Heart right ventricle (tissue), 16 donors: ENCODE measurements around the gene GEMIN4. TPM values are rescaled to one million over a fixed set of nuclear protein-coding genes. Genes with fewer than 3 reads are reported as not detected.

Experiments
- ATAC-seq, 8 donors: fragments of 200-7000 bp; cut with Tn5 transposase; one replicate each; pipeline ENCODE4 v1.9.1; 2020; ENCODE audit warnings: mild to moderate bottlenecking in 8 of 8, moderate library complexity in 8 of 8, moderate number of reproducible peaks in 1 of 8
- DNase-seq, 2 donors: peaks; one replicate each; pipeline ENCODE4 v3.0.0-alpha.2; 2020
- H3K27ac ChIP-seq, 10 donors: fragments of 200-600 bp; sonication (generic) in 2 of 10; one replicate each; pipeline versions ENCODE4 v1.5.0 to v1.8.0; 2020 to 2022; ENCODE audit warnings: mild to moderate bottlenecking in 3 of 10
- H3K27me3 ChIP-seq, 7 donors: fragments of 200-600 bp; one replicate each; pipeline ENCODE4 v1.8.0; 2021 to 2022; ENCODE audit warnings: mild to moderate bottlenecking in 2 of 7
- H3K36me3 ChIP-seq, 9 donors: fragments of 200-600 bp; sonication (generic) in 1 of 9; one replicate each; pipeline versions ENCODE4 v1.5.0 to v1.8.0; 2020 to 2022; ENCODE audit warnings: mild to moderate bottlenecking in 2 of 9
- H3K4me1 ChIP-seq, 9 donors: fragments of 200-600 bp; sonication (generic) in 1 of 9; one replicate each; pipeline versions ENCODE4 v1.5.0 to v1.8.0; 2020 to 2022; ENCODE audit warnings: mild to moderate bottlenecking in 4 of 9
- H3K4me3 ChIP-seq, 10 donors: fragments of 200-600 bp; sonication (generic) in 2 of 10; one replicate each; pipeline versions ENCODE4 v1.5.0 to v1.8.0; 2020 to 2022; ENCODE audit warnings: mild to moderate bottlenecking in 7 of 10, moderate library complexity in 2 of 10
- H3K9me3 ChIP-seq, 11 donors: fragments of 200-600 bp in 10 of 11; sonication (generic) in 2 of 11; one replicate each; pipeline versions ENCODE4 v1.5.0 to v1.8.0; 2013 to 2022; ENCODE audit warnings: mild to moderate bottlenecking in 2 of 11, control low read depth in 1 of 11, moderate library complexity in 1 of 11
- CTCF ChIP-seq, 9 donors: fragments of 200-600 bp; sonication (generic) in 2 of 9; IDR thresholded peaks; one replicate each; pipeline versions ENCODE4 v1.5.0 to v1.8.0; 2021 to 2022; ENCODE audit warnings: antibody characterized with exemption in 9 of 9, mild to moderate bottlenecking in 5 of 9, moderate library complexity in 1 of 9
- WGBS, 2 donors: extraction: QIAGEN DNeasy Blood & Tissue Kit; methylation state at CpG; one replicate each; pipeline ENCODE4 v1.1.7; 2013; ENCODE audit warnings: inconsistent platforms in 1 of 2; 5-methylcytosine and 5-hydroxymethylcytosine counted together
- intact Hi-C, 10 donors: fragments of 100-400 bp; cut with DNase I; formaldehyde crosslinking; loops; one replicate each; pipeline versions ENCODE4 v1.11.1 to v1.14.2; 2022
- polyA plus RNA-seq, 2 donors: library from polyadenylated mRNA; stranded (reverse); fragments of 200-250 nt; gene quantifications; one replicate each; pipeline ENCODE4 v1.2.3, GENCODE V29; 2013
- total RNA-seq, 10 donors: library from RNA; stranded (reverse); fragmentation: NEBNext Ultra II Directional in 3 of 10; extraction: Animal tissue kit (Norgen Biotek cat#: 25700) in 3 of 10; gene quantifications; one replicate each; pipeline versions ENCODE4 v1.2.1 to v1.2.4, GENCODE V29; 2021 to 2023
- donor health status: Arrhythmogenic right ventricular cardiomyopathy.
- donor health status: ischemic (EF 13 %, LVEDD 7.1; RV severe dilation, severe dysfunction).
- donor health status: healthy with polysubstance abuse.
- donor health status: DM: no; HTN: yes; CAD: no.
- donor health status: DM: no; HTN: no; CAD: no.
- donor health status: ischemic (EF 25% LVEDD 6.9; RV normal size, moderate dysfunction).
- donor health status: ischemic (EF 25% LVEDD 5.7; RV mildly dilated, moderate dysfunction).
- donor health status: healthy.
- donor health status: DM: yes; HTN: yes; CAD: no.
- donor health status: Ischemic cardiomyopathy.
- donor health status: ischemic (EF 35%, LVEDD 5.7; RV mildly dilated, moderate dysfunction).
- donor health status: nonischemic (EF 11% LVEDD 7.7; RV severe dilation, severe dysfunction).
- donor health status: DM: yes; HTN: yes; CAD: no.
- donor health status: PGD.
- donor health status: ischemic (EF 29% LVEDD 5.4; RV normal size, mild dysfunction).
- donor health status: nonischemic (EF 23%, LVEDD 6.1; RV moderate dilation, normal function).

The GEMIN4 gene
- total and polyA plus RNA-seq, 12 donors = 4.8 to 14.9 (median 11.2) TPM

DNA sequence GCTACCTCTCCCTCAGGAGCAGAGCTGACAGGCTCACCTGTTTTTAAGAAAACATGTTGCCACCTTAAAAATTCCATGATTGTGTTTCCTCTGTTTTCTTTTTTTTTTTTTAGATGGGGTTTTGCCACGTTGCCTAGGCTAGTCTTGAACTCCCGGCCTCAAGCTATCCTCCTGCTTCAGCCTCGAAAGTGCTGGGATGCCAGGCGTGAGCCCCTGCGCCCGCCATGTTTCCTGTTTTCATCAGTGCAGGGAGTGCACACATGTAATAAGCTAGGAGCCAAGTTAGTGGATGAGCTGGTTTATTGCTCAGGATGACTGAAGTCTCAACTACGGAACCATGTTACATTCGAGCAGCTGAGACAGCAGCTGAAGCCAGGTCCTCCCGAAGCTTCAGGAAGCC, 43.7 kb upstream of the GEMIN4 start:
- peak overlapping the region in 1 of 10 donors; percentile 49 for H3K4me3 ChIP-seq
- no peaks in the 10 kb centered on the region for H3K9me3 ChIP-seq
- no peak for ATAC-seq
- intact Hi-C loops = loop anchor here (1.0 to 10.0 kb wide), 9 partner anchors 49 to 262 kb away; no protein-coding TSS in a partner anchor
- 74 to 77% methylated on average over 9 of the region's 9 CpGs for WGBS, 2 donors
- no peak for TF ChIP-seq CTCF (IDR thresholded peaks at IDR 0.05)
- H3K27ac ChIP-seq = peak overlapping the region in 4 of 10 donors; percentile 35 to 71 (median 55)
- H3K27me3 ChIP-seq = no peaks in the 10 kb centered on the region
- H3K36me3 ChIP-seq = peaks cover 0 to 36% (median 8%) of the 10 kb centered on the region in 9 donors
- DNase-seq = no peak
- peaks cover 0 to 33% (median 15%) of the 10 kb centered on the region in 9 donors for H3K4me1 ChIP-seq

DNA sequence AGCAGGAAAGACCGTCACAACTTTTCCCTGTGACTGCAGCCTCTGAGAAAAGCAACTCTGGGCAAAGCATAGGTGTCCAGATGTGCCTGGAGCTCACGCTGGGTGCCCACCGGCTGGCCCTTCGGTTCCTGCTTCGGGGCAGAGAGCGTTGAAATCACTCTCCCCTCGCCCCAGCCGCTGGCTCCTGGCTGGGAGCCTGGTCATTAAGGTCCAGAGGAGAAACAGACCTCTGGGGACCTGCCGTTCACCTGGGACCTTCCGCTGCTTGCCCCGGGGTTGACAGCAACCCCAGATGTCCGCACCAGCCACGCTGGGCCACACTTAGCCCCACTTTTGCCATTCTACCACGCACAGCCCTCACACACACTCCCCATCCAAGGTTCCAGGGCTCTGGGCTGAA, 43.2 kb upstream of the GEMIN4 start:
- Histone ChIP-seq H3K27ac (peak overlapping the region in 9 of 10 donors; percentile 25 to 71 (median 55)), H3K27me3 (no peaks in the 10 kb centered on the region), H3K36me3 (peaks cover 0 to 33% (median 8%) of the 10 kb centered on the region in 9 donors), H3K4me3 (peak overlapping the region in 9 of 10 donors; percentile 27 to 53 (median 43)), H3K9me3 (no peaks in the 10 kb centered on the region), H3K4me1 (peaks cover 0 to 33% (median 15%) of the 10 kb centered on the region in 9 donors)
- peak in 4 of 8 donors; percentile 2 to 19 (median 8) for ATAC-seq
- no peak for DNase-seq
- 35 to 40% methylated on average over 14 of the region's 14 CpGs for WGBS, 2 donors
- TF ChIP-seq CTCF (IDR thresholded peaks at IDR 0.05) = no peak
- intact Hi-C loops = loop anchor here (1.0 to 10.0 kb wide), 9 partner anchors 50 to 262 kb away; no protein-coding TSS in a partner anchor

DNA sequence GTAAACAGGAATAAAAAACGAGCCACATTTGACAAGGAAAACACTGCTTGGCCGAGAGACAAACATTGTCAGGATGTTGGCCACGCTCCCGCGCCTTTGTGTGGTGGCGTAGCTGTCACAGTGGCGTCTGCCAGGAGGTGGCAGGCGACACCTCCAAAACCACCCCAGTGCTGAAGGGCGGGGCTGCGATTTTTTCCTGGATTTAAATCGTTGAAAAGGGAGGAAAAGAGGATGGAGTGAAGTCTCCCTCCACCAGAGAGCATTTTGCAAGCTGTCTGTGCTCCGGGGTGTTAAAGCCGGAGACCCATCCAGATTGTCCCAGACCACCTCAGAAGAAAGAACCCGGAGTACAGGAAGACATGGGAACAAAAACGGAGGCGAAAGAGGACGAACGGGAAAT, 42.8 kb upstream of the GEMIN4 start:
- 5% methylated on average over 18 of the region's 18 CpGs for WGBS, 2 donors
- H3K4me3 ChIP-seq = peak overlapping the region in 9 of 10 donors; percentile 27 to 53 (median 43)
- ATAC-seq = peak; percentile 40 to 90 (median 78)
- intact Hi-C loops = loop anchor here (1.0 to 10.0 kb wide), 10 partner anchors 50 to 262 kb away; no protein-coding TSS in a partner anchor
- no peaks in the 10 kb centered on the region for H3K27me3 ChIP-seq
- H3K9me3 ChIP-seq = no peaks in the 10 kb centered on the region
- peaks cover 0 to 36% (median 15%) of the 10 kb centered on the region in 9 donors for H3K4me1 ChIP-seq
- H3K27ac ChIP-seq = peak overlapping the region in 9 of 10 donors; percentile 25 to 71 (median 55)
- peak; percentile 88 to 89 for DNase-seq
- H3K36me3 ChIP-seq = peaks cover 0 to 33% (median 8%) of the 10 kb centered on the region in 9 donors
- peak; percentile 85 to 97 (median 86) for TF ChIP-seq CTCF (IDR thresholded peaks at IDR 0.05)

DNA sequence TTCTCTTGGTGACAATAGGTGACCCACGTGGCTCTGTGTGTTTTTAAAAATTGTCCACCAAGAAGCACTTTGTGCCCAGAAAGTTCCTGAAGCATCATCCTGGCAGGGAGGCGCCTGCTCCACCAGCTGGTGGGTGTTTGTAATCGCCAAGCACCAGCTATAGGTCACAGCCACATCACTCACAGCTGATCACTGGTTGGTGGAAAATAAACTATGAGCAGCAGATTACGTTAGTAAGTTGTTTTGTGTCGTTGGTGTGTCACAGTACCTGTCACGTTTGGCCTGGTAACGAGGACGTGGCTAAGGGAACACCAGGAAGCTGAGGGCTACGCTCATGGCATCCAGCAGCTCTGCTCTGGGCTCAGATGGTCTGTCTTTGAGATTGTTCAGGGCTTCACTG, 40.2 kb upstream of the GEMIN4 start:
- H3K36me3 ChIP-seq = peaks cover 0 to 55% (median 24%) of the 10 kb centered on the region in 9 donors
- H3K4me1 ChIP-seq = peaks cover 0 to 38% (median 15%) of the 10 kb centered on the region in 9 donors
- no peaks in the 10 kb centered on the region for H3K9me3 ChIP-seq
- no peak for ATAC-seq
- H3K4me3 ChIP-seq = no peak overlapping the region
- DNase-seq = no peak
- no peak overlapping the region for H3K27ac ChIP-seq
- 77 to 82% methylated on average over 9 of the region's 9 CpGs for WGBS, 2 donors
- intact Hi-C loops = loop anchor here in 8 of 10 donors (5.0 to 10.0 kb wide), 5 partner anchors 53 to 265 kb away; no protein-coding TSS in a partner anchor
- no peak for TF ChIP-seq CTCF (IDR thresholded peaks at IDR 0.05)
- H3K27me3 ChIP-seq = no peaks in the 10 kb centered on the region
